Stimulated activated CD8-positive, alpha-beta memory T cell treated with anti-CD3 and anti-CD28 coated beads, Interleukin-4, amount 100 ng/mL, for 48 hours (primary cell): ENCODE data around the gene OSGIN1.
A peak's percentile ranks its signal among the peaks of the same experiment; 100 is the strongest.

Experiments
- DNase-seq: peaks from one replicate; pipeline ENCODE4 v3.0.0-alpha.2; 2020

Gene OSGIN1

DNA sequence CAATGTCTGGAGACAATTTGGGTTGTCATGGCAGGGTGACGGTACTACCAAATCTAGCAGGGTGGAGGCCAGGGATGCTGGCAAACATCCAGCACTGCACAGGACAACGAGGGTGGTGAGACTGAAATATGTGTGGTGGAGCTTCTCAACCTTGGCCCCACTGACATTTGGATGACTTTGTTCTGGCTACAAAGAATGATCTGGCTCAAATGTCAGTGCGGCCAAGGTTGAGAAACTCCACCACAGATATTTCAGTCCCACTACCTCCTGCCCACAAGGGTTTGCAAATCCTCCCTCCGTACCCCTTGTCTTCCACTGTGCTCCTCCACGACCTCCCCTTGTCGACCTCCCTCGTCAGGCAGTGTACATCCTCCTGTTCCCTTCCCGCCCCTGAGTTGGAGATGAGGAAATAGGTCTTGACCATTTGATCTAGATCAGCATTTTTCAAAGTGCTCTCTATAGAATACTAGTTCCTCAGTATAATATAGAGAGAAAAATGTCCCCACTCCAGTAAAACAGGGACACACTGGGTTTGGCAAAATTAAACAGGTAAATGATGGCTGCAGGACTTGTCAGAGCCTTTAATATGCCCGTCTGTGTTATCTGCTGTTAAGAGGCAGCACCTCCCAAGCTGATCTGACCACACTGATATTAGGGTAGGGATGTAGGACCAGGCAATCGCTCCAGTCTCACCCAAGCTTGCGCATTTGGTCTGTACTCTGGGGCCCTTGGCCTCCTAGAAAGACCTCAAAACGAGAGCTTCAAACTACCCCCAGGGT lies 6.8 kb downstream of the OSGIN1 start:
- no peak for DNase-seq

- DNase-seq = no peak
Observed at GRCh38 chr16:83960521-83961249, 7.6 kb downstream of the OSGIN1 start.

- DNase-seq = no peak
Observed at GRCh38 chr16:83961591-83961990, 8.6 kb downstream of the OSGIN1 start.

GRCh38 chr16:83963277-83964119 lies 10.5 kb downstream of the OSGIN1 start:
- no peak for DNase-seq

- no peak for DNase-seq
Observed at GRCh38 chr16:83964684-83965443, 11.8 kb downstream of the OSGIN1 start.

DNA sequence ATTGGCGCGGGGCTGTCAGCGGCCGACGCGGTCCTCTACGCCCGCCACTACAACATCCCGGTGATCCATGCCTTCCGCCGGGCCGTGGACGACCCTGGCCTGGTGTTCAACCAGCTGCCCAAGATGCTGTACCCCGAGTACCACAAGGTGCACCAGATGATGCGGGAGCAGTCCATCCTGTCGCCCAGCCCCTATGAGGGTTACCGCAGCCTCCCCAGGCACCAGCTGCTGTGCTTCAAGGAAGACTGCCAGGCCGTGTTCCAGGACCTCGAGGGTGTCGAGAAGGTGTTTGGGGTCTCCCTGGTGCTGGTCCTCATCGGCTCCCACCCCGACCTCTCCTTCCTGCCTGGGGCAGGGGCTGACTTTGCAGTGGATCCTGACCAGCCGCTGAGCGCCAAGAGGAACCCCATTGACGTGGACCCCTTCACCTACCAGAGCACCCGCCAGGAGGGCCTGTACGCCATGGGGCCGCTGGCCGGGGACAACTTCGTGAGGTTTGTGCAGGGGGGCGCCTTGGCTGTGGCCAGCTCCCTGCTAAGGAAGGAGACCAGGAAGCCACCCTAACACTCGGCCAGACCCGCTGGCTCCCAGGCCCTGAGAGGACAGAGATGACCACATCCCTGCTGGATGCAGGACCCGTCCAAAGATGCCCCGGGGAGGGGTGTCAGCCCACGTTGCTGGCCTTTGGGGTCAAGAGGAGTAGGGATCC lies 12.6 kb downstream of the OSGIN1 start:
- no peak for DNase-seq

DNA sequence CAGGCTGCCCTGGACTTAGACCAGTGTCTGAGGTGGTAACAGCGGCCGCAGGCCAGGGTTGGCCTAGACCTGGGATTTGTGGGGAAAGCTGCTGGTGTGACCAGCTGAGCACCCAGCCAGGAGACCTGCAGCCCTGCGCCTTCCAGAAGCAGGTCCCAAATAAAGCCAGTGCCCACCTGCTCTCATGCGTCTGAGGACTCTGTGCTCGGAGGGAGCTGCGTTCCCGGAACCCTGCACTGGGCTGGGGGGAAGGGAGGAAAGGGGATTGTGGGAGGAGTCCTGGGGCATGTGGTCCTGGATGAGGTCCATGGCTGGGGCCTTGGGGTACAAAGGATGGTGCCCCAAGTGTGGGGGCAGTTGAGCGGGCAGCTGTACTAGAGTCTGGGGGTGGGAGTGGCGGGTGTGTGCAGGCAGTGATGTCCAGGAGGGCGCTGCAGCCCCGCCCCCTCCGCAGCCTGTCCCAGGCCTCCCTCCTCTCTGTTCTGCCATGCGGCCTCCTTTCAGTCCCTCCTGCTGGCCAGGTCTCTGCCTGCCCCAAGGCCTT lies 13.2 kb downstream of the OSGIN1 start:
- DNase-seq = no peak

- no peak for DNase-seq
Observed at GRCh38 chr16:83967091-83967490, 14.1 kb downstream of the OSGIN1 start.

GRCh38 chr16:83967838-83968305 lies 14.8 kb downstream of the OSGIN1 start, which contains the start of gene NECAB2:
NECAB2 (plus strand) TSS chr16:83968244; CDS start chr16:83968649, 405 bp downstream.
- DNase-seq = peak; percentile 61

GRCh38 chr16:83968306-83968851 lies 15.3 kb downstream of the OSGIN1 start:
- DNase-seq = no peak

- DNase-seq = no peak
Observed at GRCh38 chr16:83968891-83969649, 16.0 kb downstream of the OSGIN1 start.

- DNase-seq = no peak
Observed at GRCh38 chr16:83969771-83970429, 16.9 kb downstream of the OSGIN1 start.

- no peak for DNase-seq
Observed at GRCh38 chr16:83970430-83970815, 17.4 kb downstream of the OSGIN1 start.

DNA sequence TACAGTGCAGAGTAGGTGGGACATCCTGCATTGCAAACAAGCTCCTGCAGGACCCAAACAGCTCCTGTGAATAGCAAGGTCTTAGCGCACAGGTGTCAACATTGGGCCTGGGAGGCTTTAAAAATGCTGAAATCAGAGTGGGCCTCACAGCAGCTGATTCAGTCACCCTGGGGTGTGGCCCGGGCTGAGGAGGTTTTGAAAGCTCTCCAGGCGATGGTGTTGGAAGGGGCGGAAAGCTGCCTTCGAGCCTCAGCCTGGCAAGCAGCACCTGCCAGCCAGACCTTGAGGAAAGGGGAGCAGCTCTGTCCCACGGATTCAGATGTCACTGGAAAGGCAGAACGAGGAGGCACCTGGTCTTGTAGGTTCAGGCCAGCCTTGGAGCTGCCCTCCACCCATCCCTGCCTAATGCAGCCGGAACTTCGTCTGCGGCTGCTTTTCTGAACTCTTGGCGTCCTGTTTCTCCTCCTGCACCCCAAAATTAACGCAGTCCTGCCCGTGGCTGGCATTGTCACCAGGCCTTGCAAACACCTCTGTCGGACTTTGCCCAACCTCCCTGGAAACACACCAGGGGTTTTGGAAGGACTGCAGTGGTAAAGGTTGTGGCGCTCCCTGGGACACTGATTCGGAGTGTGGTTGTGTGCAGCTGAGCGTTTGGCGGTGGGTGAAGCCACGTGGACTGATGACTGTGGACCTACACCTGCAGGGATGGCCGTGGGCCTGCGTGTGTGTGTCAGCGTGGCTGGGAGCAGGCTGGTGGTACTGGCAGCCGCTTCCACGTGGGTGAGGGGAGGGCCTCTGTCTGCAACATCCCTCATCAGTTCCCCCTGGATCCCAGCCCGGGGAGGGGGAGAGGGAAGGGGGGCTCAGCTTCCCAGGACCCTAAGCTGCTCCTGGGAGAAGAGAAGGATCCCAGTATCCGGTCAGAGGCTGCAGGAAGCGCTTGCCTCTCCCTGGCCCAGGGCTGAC lies 18.4 kb downstream of the OSGIN1 start:
- no peak for DNase-seq

- no peak for DNase-seq
Observed at GRCh38 chr16:83972256-83973008, 19.4 kb downstream of the OSGIN1 start.

DNA sequence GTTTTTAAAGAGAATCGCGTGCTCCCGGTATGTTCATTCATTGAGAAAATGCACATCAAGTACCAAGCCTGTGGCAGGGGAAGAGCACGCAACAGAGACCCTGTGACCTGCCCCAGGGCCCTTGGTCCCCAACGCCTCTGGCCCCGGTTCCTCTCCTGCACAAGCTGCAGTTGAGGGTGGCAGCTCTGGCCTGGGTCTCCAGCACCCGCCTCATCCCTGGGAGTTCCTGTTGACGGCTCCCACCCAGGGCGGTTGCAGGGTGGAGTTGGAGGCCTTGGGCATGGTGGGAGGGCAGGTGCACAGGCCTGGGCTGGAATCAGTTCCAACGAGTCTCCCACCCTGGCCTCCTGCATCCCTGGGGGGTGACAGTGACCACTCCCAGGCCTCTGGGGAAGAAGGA lies 20.0 kb downstream of the OSGIN1 start:
- no peak for DNase-seq

DNA sequence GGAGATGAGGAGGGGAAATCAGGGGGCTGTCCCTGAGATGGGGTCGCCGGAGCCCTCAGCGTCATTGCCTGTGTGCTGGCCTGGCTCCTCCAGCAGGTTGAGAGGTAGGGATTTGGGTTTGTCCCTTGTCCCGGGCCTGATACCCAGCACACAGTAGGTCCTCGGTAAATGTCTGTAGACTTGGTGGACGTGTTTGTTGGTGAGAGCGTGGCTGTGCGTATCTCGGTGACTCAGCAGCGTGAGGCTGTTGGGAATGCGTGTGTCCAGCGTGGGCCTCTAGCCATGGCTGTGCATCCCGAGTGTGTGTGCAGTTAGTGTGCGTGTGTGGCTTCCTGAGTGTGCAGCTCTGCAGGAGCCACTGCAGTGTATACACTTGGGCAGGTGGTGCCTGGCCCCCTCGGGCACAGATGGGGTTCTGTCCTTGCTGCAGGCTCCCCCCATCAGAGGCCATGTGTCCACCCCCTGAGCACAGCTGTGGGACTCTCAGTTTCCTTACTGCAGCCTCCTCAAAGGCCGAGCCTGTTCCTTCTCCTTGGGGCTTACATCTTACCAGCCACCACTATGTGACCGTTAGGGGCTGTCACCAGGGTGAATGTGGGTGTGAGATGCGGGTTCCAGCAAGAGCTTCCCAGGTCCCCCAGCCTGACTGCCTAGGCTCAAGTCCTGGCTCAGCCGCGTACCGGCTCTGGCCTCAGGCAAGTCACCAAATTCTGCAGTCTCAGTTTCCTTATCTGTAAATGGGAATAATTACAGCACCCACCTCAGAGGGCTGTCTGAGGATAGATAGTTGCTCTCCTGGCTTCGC lies 20.7 kb downstream of the OSGIN1 start:
- DNase-seq = no peak
